ENCODE data around the gene RCL1. TPM values are rescaled to one million over a fixed set of nuclear protein-coding genes. Genes with fewer than 3 reads are reported as not detected.

Gene RCL1
- total RNA-seq, 4 donors from 2014 or later = 15.6 to 29.3 (median 18.3) TPM

DNA sequence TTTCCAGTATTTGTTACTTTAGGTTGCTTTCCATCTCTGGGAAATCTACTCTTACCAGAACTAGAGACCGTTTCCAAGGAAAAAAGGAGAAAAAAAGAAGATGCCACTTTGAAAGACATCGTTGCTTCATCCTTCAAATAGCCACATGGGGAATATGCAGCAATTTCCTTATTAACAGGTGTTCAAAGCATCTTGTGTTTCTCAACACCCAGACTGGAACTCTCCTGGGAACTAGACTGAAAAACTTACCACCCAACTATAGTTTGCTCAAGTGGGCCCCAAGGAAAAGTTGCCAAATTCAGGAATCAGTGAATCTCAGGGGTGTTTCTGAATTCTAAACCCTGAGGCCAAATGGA, 112.4 kb downstream of the RCL1 start:
- Histone ChIP-seq H3K27me3 (no peaks in the 10 kb centered on the region), H3K4me1 (peaks cover 0 to 4% of the 10 kb centered on the region in 2 donors), H3K27ac (no peak overlapping the region), H3K36me3 (no peaks in the 10 kb centered on the region), H3K4me3 (replicated peaks in 1 of 3) (no peak overlapping the region), H3K9me3 (no peaks in the 10 kb centered on the region)
- intact Hi-C loops (cut with DNase I) = no loop called here
- 75 to 88% methylated on average over 2 of the region's 2 CpGs for WGBS, 2 donors
- DNase-seq = no peak
- TF ChIP-seq POLR2A (IDR thresholded peaks at IDR 0.05) = no peak
- TF ChIP-seq, protein P1, sequence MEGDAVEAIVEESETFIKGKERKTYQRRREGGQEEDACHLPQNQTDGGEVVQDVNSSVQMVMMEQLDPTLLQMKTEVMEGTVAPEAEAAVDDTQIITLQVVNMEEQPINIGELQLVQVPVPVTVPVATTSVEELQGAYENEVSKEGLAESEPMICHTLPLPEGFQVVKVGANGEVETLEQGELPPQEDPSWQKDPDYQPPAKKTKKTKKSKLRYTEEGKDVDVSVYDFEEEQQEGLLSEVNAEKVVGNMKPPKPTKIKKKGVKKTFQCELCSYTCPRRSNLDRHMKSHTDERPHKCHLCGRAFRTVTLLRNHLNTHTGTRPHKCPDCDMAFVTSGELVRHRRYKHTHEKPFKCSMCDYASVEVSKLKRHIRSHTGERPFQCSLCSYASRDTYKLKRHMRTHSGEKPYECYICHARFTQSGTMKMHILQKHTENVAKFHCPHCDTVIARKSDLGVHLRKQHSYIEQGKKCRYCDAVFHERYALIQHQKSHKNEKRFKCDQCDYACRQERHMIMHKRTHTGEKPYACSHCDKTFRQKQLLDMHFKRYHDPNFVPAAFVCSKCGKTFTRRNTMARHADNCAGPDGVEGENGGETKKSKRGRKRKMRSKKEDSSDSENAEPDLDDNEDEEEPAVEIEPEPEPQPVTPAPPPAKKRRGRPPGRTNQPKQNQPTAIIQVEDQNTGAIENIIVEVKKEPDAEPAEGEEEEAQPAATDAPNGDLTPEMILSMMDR (IDR thresholded peaks at IDR 0.05) = no peak

Small RNA genes within 50 kb of the gene (microRNA-seq; reads per million reads assigned to microRNA genes)
- gene MIR101-2 = 99.5 reads per million, percentile 55 among the genes with 10 or more reads in this experiment

Small RNA genes within 50 kb of the gene (small RNA-seq; reads per million reads assigned to genes)
- gene AL158147.1 (not detected), gene MIR101-2 (not detected)

Other genes starting within 250 kb of the RCL1 start
- 10 to 100 TPM in 3 of 4 donors, 1 to 10 TPM in 1; 7.5 to 12.4 (median 11.2) TPM for gene PLPP6, start 130.7 kb upstream of the RCL1 start, total RNA-seq
- 10 to 100 TPM; 14.3 to 21.0 (median 16.9) TPM for gene SPATA6L, start 126.5 kb upstream of the RCL1 start, total RNA-seq
- gene CDC37L1, start 113.4 kb upstream of the RCL1 start, total RNA-seq = 10 to 100 TPM; 33.8 to 44.6 (median 37.3) TPM
- gene AK3, start 51.7 kb upstream of the RCL1 start, total RNA-seq = 100 to 1,000 TPM in 1 of 4 donors, 10 to 100 TPM in 3; 90.1 to 101 (median 92.7) TPM
- 10 to 100 TPM; 13.9 to 17.8 (median 14.3) TPM for gene JAK2, start 192.3 kb downstream of the RCL1 start, total RNA-seq

Data from thyroid gland (tissue), 4 donors.